HG03280 (cell line): ENCODE data around the gene LCNL1.
A peak's percentile ranks its signal among the peaks of the same experiment; 100 is the strongest.

Experiments used
- ATAC-seq: cut with Tn5 transposase; IDR thresholded peaks from one replicate; pipeline ENCODE4 v1.9.1; 2021; ENCODE audit warnings: mild to moderate bottlenecking, moderate library complexity; ENCODE audit not compliant: unreplicated experiment

LCNL1 gene

GRCh38 chr9:136982232-136983051 lies at the start of gene LCNL1:
TSS of gene LCNL1 (plus strand) at chr9:136982993. CDS start at chr9:136983587, 594 bp downstream.
- no peak for ATAC-seq

GRCh38 chr9:136934277-136934676 lies 48.5 kb upstream of the LCNL1 start:
- no peak for ATAC-seq

- ATAC-seq, result no peak
Observed at GRCh38 chr9:136935651-136936050, 47.1 kb upstream of the LCNL1 start.

DNA sequence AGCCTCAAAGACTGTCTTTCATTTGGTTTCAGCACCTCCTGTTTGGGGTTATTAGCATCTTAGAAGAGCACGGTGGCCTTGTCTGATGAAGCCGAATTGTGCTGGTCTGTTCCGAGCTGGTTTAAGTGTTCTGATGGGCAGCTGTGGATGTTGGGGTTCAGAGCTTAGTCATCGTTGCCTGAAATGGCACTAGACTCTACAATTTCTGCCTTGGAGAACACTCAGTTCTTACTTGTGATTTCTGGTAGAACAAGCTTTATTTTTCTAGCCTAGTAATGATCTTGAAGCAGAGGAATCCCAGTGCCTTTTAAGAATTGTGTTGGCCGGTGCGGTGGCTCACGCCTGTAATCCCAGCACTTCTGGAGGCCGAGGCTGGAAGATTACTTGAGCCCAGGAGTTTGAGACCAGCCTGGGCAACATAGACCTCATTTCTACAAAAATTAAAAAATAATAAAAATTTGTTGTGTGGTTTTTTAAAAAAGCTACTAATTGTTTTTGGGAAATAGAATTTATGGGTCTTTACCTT lies 46.1 kb upstream of the LCNL1 start:
- ATAC-seq, result no peak

DNA sequence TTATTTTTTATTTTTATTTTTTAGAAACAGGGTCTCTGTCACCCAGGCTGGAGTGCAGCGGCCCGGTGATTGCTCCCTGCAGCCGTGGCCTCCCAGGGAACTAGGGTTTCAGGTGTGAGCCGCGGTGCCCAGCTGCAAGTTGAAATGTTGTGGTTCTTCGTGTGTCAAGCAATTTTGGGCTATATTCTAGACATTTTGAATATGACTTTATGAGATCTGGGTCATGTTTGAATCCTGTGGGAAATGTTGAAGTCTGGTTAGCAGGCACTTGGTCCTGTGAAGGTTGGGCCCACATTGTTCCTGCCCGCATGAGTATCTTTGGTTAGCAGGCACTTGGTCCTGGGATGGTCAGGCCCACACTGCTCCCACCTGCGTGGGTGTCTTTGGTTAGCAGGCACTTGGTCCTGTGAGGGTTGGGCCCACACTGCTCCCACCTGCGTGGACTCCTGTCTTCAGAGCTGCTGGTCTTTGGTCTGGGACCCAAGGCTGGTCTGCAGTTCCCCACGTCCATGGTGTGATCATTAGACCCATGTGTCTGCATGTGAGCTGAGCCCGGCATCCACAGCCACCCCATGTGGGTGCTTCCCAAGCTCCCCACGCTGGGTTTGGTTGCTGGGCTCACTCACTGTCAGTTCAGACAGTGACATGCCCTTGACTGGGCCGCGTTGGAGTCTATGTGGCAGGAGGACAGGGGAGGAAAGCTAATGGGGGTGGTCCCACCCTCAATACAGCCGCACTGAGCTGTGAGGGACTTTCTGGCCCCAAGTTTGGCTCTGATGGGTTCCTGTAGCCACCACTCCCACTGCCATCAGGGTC lies 45.4 kb upstream of the LCNL1 start:
- no peak for ATAC-seq

DNA sequence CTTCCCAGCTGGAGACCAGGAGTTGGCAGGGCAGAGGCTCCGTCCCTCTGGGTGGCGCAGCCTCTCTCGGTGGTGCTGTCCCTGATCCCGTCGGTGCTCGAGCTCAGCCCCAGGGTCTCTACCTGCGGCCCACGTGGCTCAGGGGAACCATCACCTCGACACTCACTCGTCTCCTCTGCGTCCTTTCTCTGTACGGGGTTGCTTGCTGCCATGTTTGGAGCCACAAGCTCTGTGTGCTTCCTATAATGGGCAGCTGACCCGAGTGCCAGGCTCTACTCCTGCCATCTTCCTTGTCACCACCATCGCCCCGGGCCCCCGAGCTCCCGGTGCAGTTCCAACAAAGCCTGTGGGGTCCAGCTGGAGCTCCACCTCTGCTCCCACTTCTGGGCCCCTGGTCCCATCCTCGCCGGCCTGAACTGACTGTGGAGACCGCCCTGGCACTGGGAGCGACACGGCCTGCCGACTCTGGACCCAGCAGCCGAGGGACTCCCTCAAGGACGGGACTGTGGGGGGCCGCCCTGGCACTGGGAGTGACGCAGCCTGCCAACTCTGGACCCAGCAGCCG lies 43.3 kb upstream of the LCNL1 start:
- no peak for ATAC-seq

DNA sequence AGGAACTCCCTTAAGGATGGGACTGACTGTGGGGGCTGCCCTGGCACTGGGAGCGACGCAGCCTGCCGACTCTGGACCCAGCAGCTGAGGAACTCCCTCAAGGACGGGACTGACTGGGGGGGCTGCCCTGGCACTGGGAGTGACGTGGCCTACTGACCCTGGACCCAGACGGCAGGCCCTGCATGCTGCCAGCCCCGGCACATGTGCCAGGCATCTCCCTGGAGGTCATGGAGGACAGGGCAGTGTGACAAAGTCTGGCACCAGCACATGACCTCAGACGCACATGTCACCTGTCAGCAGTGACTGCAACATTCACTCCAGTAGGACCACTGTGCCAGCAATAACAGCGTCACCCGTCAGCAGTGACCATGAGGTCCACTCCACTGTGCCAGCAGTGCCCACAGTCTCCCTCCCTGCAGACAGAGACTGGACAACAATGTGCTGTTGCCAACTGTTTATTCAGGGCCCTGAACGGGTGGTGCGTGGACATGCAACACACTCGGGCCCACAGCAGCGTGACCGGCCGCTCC lies 42.7 kb upstream of the LCNL1 start:
- no peak for ATAC-seq

- ATAC-seq, result no peak
Observed at GRCh38 chr9:136940526-136941230, 42.1 kb upstream of the LCNL1 start.

DNA sequence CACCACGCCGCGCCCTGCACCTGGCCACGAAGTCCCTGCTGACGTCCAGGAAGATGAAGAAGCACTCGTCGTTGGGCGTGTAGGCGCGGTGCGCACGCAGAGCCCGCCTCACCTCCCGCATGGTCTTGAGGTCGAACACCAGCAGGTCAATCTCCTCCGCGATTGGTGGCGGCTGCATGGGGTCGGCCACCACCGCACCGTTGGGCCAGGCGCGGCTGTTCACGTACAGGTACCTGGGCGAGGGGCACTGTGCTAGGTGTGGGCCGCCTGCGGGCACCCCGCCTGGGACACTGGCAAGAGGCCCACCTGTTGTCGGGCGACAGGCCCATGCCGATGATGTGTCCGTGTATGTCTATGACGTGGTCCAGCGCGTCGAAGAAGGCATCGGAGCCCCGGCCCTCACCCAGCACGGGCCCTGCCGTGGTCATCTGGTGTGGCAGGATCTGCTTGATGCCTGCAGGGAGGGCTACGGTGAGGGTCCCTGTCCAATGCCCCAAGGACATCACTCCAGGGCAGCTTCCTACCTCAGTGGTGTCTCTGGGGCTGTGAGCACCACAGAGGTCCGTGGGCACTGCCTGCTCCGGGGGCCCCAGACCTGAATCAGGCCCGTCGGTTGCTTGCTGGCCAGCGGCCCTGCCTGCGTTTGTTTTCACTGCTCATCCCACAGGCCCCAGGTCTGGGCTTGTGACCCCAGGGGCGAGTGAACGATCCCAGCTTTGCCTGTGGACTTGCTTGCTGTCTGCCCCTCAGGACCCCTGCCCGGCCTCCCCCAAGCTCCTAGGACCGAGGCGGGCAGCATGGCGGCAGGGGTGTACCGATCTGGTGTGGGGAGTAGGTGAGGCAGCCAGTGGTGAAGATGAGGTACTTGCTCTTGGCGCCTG lies 41.3 kb upstream of the LCNL1 start:
- ATAC-seq, result no peak

- no peak for ATAC-seq
Observed at GRCh38 chr9:136942112-136942880, 40.5 kb upstream of the LCNL1 start.

DNA sequence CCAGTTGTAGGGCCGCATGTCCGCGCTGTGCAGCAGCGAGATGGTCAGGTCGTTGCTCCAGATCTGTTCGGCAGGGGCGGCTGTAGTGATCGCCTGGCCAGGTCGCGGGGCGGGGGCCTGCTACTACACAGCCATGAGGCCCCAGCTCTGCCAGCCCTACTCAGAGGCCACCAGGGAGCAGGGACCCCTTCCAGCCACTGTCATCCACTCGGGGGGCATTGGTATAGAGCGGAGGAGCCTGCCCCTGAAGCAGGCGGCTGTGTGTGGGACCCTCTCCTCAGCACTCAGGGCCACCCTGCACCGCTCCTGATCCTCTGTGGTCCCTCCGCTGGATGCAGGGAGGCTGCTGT lies 39.9 kb upstream of the LCNL1 start:
- no peak for ATAC-seq

DNA sequence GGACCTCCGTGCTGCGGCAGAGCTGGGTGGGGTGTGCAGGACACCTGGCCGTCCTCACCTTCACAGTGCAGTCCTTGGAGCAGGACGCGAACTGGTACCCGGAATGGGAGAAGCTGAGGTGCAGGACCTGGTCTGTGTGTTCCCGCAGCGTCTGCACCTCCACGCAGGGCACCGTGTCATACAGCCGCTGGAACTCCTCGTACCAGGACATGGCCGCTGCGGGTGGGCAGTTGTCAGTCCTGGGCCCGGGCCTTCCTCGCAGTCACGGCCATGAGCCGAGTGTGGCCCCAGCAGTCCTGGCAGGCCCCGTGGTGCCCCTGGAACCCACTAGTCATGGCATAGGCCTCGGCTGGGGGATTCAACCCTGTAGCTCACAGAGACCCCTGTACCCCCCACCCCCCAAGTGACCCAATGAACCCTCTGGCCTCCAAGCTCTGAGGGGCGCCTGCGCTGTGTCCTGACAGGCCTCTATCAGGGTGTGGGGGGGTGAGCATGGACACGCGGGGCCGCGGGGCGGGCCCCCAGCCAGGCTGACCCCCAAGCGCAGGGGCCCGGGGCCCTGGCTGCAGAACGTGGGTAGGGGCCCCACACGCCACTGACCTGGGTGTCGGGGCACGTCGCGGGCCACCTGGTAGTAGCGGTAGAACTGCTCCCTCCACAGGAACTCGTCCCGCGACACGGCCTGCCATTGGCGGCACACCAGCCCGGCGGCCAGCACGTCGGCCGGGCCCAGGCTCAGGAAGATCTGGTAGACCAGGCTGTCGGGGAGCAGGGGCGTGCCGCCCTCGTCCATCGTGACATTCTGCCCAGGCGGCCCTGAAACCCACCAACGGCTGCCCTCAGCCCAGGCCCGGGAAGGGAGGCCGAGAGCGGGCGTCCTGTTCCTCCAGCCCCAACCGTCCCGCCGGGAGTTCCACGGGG lies 39.2 kb upstream of the LCNL1 start:
- ATAC-seq, result peak; percentile 3

- ATAC-seq, result peak; percentile 36
Observed at GRCh38 chr9:136944212-136944518, 38.6 kb upstream of the LCNL1 start.

- peak; percentile 86 for ATAC-seq
Observed at GRCh38 chr9:136944519-136945332, 38.1 kb upstream of the LCNL1 start, which contains the start of the genes C8G and FBXW5. TSS of gene C8G (plus strand) at chr9:136945243. CDS start at chr9:136945321, 78 bp downstream. TSS of gene FBXW5 (minus strand) at chr9:136944738. CDS start at chr9:136944083, 655 bp downstream.

DNA sequence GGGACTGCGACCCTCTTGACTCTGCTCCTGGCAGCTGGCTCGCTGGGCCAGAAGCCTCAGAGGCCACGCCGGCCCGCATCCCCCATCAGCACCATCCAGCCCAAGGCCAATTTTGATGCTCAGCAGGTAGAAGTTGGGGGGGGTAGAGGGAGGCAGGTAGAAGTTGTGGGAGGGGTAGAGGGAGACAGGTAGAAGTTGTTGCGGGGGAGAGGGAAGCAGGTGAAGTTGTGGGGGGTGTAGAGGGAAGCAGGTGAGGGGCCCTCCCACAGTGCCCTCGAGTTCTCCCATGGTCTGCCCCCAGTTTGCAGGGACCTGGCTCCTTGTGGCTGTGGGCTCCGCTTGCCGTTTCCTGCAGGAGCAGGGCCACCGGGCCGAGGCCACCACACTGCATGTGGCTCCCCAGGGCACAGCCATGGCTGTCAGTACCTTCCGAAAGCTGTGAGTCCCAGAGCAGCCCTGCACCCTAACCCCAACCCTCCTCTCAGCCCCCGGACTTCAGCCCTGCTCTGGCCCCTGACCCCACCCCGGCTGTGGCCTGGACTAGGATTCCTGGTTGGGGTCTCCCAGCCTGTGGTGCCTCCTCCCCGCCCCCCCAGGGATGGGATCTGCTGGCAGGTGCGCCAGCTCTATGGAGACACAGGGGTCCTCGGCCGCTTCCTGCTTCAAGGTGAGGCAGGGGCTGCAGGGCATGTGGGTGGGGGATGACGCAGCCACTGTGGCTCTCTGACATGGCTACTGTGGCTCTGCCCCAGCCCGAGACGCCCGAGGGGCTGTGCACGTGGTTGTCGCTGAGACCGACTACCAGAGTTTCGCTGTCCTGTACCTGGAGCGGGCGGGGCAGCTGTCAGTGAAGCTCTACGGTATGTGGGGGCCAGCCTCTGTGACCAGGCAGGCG lies 37.2 kb upstream of the LCNL1 start:
- ATAC-seq, result no peak
